B cell (primary cell): ENCODE results near the gene HOXB8. TPM values are rescaled to one million over a fixed set of nuclear protein-coding genes. Genes with fewer than 3 reads are reported as not detected.

ENCODE experiments used
- ATAC-seq: fragments of 200-7000 bp; cut with Tn5 transposase; one replicate; pipeline ENCODE4 v1.10.0; 2021; ENCODE audit warnings: low read depth, mild to moderate bottlenecking, moderate number of reproducible peaks, moderate library complexity
- CTCF ChIA-PET: fragments of 350-600 bp; sonication (Branson Sonifier 250); formaldehyde crosslinking; loops from one replicate; lab custom pipeline; 2021; ENCODE audit warnings: antibody characterized with exemption, inconsistent platforms; lab: Charles Lee
- POLR2A ChIA-PET: fragments of 350-600 bp; sonication (Branson Sonifier 250); formaldehyde crosslinking; loops from one replicate; lab custom pipeline; 2021; ENCODE audit warnings: antibody characterized with exemption; lab: Charles Lee
- DNase-seq: peaks from one replicate; pipeline ENCODE4 v3.0.0; 2013
- H2AFZ ChIP-seq: 2 replicates; pipeline ENCODE4 v1.6.1; 2012; ENCODE audit warnings: mild to moderate bottlenecking, low read depth, low read length; ENCODE audit not compliant: insufficient read depth, poor library complexity, severe bottlenecking
- H3K27ac ChIP-seq, 2 donors: 1 replicate in 1 of 2; 2 replicates in 1 of 2; pipeline ENCODE4 v1.5.1; 2012 to 2013; ENCODE audit warnings: low read length in 2 of 2, mild to moderate bottlenecking in 2 of 2, moderate library complexity in 1 of 2
- H3K27me3 ChIP-seq, 4 experiments: fragments of 200-600 bp in 1 of 4; sonication (generic) in 1 of 4; replicated peaks in 1 of 4; 1 replicate in 2 of 4; 2 replicates in 2 of 4; pipeline versions ENCODE4 v1.6.1 to v1.7.0; 2013 to 2016; ENCODE audit warnings: low read length in 3 of 4, mild to moderate bottlenecking in 2 of 4, mixed read lengths in 1 of 4, moderate library complexity in 1 of 4; ENCODE audit not compliant: insufficient read depth in 4 of 4, control insufficient read depth in 3 of 4; ENCODE audit errors: control extremely low read depth in 1 of 4
- H3K36me3 ChIP-seq, 2 experiments: replicated peaks in 1 of 2; 1 replicate in 1 of 2; 2 replicates in 1 of 2; pipeline versions ENCODE4 v1.6.1 to v1.7.1; 2013; ENCODE audit warnings: low read length in 1 of 2; ENCODE audit not compliant: insufficient read depth in 2 of 2, control insufficient read depth in 1 of 2; ENCODE audit errors: control extremely low read depth in 1 of 2, extremely low read depth in 1 of 2
- H3K4me1 ChIP-seq, 2 donors: fragments of 200-600 bp in 1 of 2; sonication (generic) in 1 of 2; 1 replicate in 1 of 2; 2 replicates in 1 of 2; pipeline versions ENCODE4 v1.5.1 to v1.6.1; 2013 to 2017; ENCODE audit warnings: low read length in 2 of 2; ENCODE audit not compliant: control insufficient read depth in 2 of 2, insufficient read depth in 2 of 2
- H3K4me2 ChIP-seq: replicated peaks from 2 replicates; pipeline ENCODE3; 2012; ENCODE audit warnings: mild to moderate bottlenecking, low read depth, low read length; ENCODE audit not compliant: poor library complexity, severe bottlenecking
- H3K4me3 ChIP-seq, 5 experiments: fragments of 200-600 bp in 1 of 5; sonication (generic) in 1 of 5; 1 replicate in 3 of 5; 2 replicates in 2 of 5; pipeline versions ENCODE4 v1.5.1 to v1.7.0; 2011 to 2016; ENCODE audit warnings: low read length in 4 of 5, mild to moderate bottlenecking in 4 of 5, low read depth in 2 of 5, control low read depth in 1 of 5, moderate library complexity in 1 of 5; ENCODE audit not compliant: insufficient read depth in 1 of 5; ENCODE audit errors: control extremely low read depth in 1 of 5, extremely low read depth in 1 of 5
- H3K79me2 ChIP-seq: fragments of 200-600 bp; sonication (generic); one replicate; pipeline ENCODE4 v1.6.0; 2016; ENCODE audit warnings: low read length; ENCODE audit not compliant: control insufficient read depth, insufficient read depth
- H3K9ac ChIP-seq: fragments of 200-600 bp; sonication (generic); 2 replicates; pipeline ENCODE4 v1.6.1; 2017; ENCODE audit warnings: mild to moderate bottlenecking, low read length, moderate library complexity
- H3K9me3 ChIP-seq, 3 donors: one replicate each; pipeline versions ENCODE4 v1.6.1 to v1.7.1; 2013; ENCODE audit warnings: low read length in 2 of 3; ENCODE audit not compliant: control insufficient read depth in 2 of 3, insufficient read depth in 1 of 3; ENCODE audit errors: control extremely low read depth in 1 of 3
- H4K20me1 ChIP-seq: 2 replicates; pipeline ENCODE4 v1.6.0; 2012; ENCODE audit warnings: mild to moderate bottlenecking, low read length; ENCODE audit not compliant: insufficient read depth, control insufficient read depth, poor library complexity, severe bottlenecking
- H3K27ac Mint-ChIP-seq: one replicate; pipeline ENCODE4 v1.8.0; 2021; ENCODE audit warnings: mixed read lengths
- H3K27me3 Mint-ChIP-seq: one replicate; pipeline ENCODE4 v1.8.0; 2021; ENCODE audit warnings: mixed read lengths
- H3K4me1 Mint-ChIP-seq: one replicate; pipeline ENCODE4 v1.8.0; 2021; ENCODE audit warnings: mixed read lengths
- H3K4me3 Mint-ChIP-seq: one replicate; pipeline ENCODE4 v1.8.0; 2021; ENCODE audit warnings: mixed read lengths
- H3K9me3 Mint-ChIP-seq: one replicate; pipeline ENCODE4 v1.8.0; 2022; ENCODE audit warnings: mixed read lengths; ENCODE audit not compliant: insufficient read depth
- CTCF ChIP-seq: fragments of 200-600 bp; IDR thresholded peaks from one replicate; pipeline ENCODE4 v1.8.0; 2022; ENCODE audit warnings: antibody characterized with exemption, mild to moderate bottlenecking
- EZH2 ChIP-seq: IDR thresholded peaks from 2 replicates; pipeline ENCODE4 v1.6.1; 2012; ENCODE audit warnings: borderline replicate concordance, low read depth, mild to moderate bottlenecking, moderate library complexity, low read length; ENCODE audit not compliant: insufficient read depth, poor library complexity, severe bottlenecking
- WGBS: methylation state at CpG from one replicate; pipeline ENCODE4 v1.1.5; 2013; ENCODE audit warnings: missing lambda C conversion rate; ENCODE audit not compliant: insufficient coverage; 5-methylcytosine and 5-hydroxymethylcytosine counted together
- intact Hi-C: fragments of 100-400 bp; cut with micrococcal nuclease; formaldehyde crosslinking; loops from one replicate; pipeline ENCODE4 v1.10.0; 2022
- polyA plus RNA-seq: library from polyadenylated mRNA; depleted of rRNA; stranded (reverse); fragments of >200 nt; gene quantifications from 2 replicates; pipeline ENCODE4 v1.2.3, GENCODE V29; 2012
- total RNA-seq, 2 donors: library from RNA; stranded (reverse); fragments of 120-200 nt in 1 of 2; gene quantifications; 1 replicate in 1 of 2; 2 replicates in 1 of 2; pipeline versions ENCODE4 v1.2.3 to v1.2.4, GENCODE V29; 2013 to 2022

Gene HOXB8
- total and polyA plus RNA-seq, 2 donors (not counting 1 experiment from before 2014, with no cell fraction given): not detected

- Histone ChIP-seq H2AFZ (no peak overlapping the region), H3K27me3 (peaks cover 0 to 94% (median 62%) of the 10 kb centered on the region in 4 experiments)
- H3K4me1 Mint-ChIP-seq: peaks cover 12% of the 10 kb centered on the region
These were observed 19.6 kb upstream of the HOXB8 start for GRCh38 chr17:48634493-48635208.

More at GRCh38 chr17:48634493-48635208, 19.6 kb upstream of the HOXB8 start:
- DNase-seq (no peak), ATAC-seq (no peak)
- intact Hi-C loops: no loop called here
- peaks cover 20 to 36% of the 10 kb centered on the region in 2 donors for H3K4me1 ChIP-seq
- WGBS: 67% methylated on average over 18 of the region's 20 CpGs
- H3K4me3 Mint-ChIP-seq: no peak overlapping the region
- H3K9ac ChIP-seq: no peak overlapping the region
- POLR2A ChIA-PET: no interaction called here
- no peak overlapping the region for H3K4me2 ChIP-seq
- H4K20me1 ChIP-seq: no peaks in the 10 kb centered on the region
- no peaks in the 10 kb centered on the region for H3K9me3 Mint-ChIP-seq
- no peak overlapping the region for H3K27ac ChIP-seq
- H3K4me3 ChIP-seq: no peak overlapping the region
- CTCF ChIA-PET: interaction anchor here (0.6 to 2.4 kb wide), 4 partner anchors 9 to 326 kb away, joined by 3 to 8 read pairs (median 4); partner anchors contain the start of gene HOXB5
- no peaks in the 10 kb centered on the region for H3K79me2 ChIP-seq
- TF ChIP-seq EZH2 (no peak), CTCF (no peak)
- peaks cover 0 to 15% (median 0%) of the 10 kb centered on the region in 3 donors for H3K9me3 ChIP-seq
- H3K27me3 Mint-ChIP-seq: peaks cover 88% of the 10 kb centered on the region
- H3K36me3 ChIP-seq: no peaks in the 10 kb centered on the region
- H3K27ac Mint-ChIP-seq: no peak overlapping the region
